AG04450 (cell line): ENCODE results near the gene GNB1L. TPM values are rescaled to one million over a fixed set of nuclear protein-coding genes. Genes with fewer than 3 reads are reported as not detected.
"Not testable (repeated sequence)": the region's sequence is repeated elsewhere in the genome, so short reads cannot be mapped to it uniquely, and the experiment has no call there.

Experiments
- CTCF ChIA-PET: fragments of 300-600, 350-600 bp; formaldehyde crosslinking; extraction: SDS; loops from one replicate; lab custom pipeline; 2022; ENCODE audit warnings: antibody characterized with exemption, inconsistent platforms; lab: Charles Lee
- POLR2A ChIA-PET: fragments of 350-600 bp; formaldehyde crosslinking; extraction: SDS; loops from one replicate; lab custom pipeline; 2021; ENCODE audit warnings: antibody characterized with exemption, inconsistent platforms; lab: Yijun Ruan, JAX
- DNase-seq: peaks from one replicate; pipeline ENCODE4 v3.0.0-alpha.2; 2011; ENCODE audit warnings: low read depth, low spot score
- H3K27ac ChIP-seq: one replicate; pipeline ENCODE4 v1.5.1; 2012; ENCODE audit warnings: low read depth, low read length, control low read depth
- H3K27me3 ChIP-seq: one replicate; pipeline ENCODE4 v1.6.0; 2012; ENCODE audit warnings: low read length; ENCODE audit not compliant: control insufficient read depth, insufficient read depth
- H3K4me3 ChIP-seq: 2 replicates; pipeline ENCODE4 v1.5.1; 2011; ENCODE audit warnings: mild to moderate bottlenecking, low read depth, low read length, control low read depth
- H3K9me3 ChIP-seq: 2 replicates; pipeline ENCODE4 v1.5.1; 2012; ENCODE audit warnings: low read length; ENCODE audit not compliant: control insufficient read depth, insufficient read depth
- polyA plus RNA-seq: library from polyadenylated mRNA; depleted of rRNA; stranded (reverse); fragments of >200 nt; gene quantifications from 2 replicates; pipeline ENCODE4 v1.2.3, GENCODE V29; 2011
- TF ChIP-seq, protein P1 (sequence below): IDR thresholded peaks from 2 replicates; pipeline ENCODE4 v1.5.1; 2011; ENCODE audit warnings: low read depth, low read length, control low read depth, inconsistent platforms

The GNB1L gene
- polyA plus RNA-seq, 1 experiment = 1.3 TPM

DNA sequence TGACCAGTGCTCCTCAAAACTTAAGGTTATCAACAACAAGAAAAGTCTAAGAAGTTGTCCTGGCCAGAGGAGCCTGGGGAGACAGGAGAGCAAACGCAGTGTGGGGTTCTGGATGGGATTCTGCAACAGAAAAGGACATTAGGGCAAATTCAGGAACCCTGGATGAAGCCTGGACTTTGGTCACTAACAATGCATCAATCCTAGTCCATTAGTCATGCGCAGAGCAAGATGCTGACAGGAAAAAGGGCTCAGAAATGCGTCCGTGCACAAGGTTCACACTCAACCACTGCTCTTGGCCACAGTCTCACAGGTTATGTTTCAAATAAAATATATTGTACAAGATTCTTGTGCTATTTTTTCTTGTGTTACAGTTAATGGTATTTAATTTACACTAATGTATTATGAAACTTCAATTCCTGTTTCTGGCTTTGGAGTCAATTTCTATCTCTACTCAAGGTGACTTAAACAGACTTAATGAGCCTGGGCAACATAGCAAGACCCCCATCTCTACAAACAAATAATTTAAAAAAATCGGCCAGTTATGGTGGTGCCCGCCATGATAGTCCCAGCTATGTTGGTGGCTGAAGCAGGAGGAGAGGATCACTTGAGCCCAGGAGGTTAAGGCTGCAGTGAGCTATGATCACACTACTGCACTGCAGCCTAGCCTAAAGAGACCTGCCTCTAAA is 13.6 kb downstream of the GNB1L start:
- POLR2A ChIA-PET = interaction anchor here (0.6 to 0.8 kb wide), 2 partner anchors 9 to 119 kb away, joined by 3 to 4 read pairs; no protein-coding TSS in a partner anchor
- no peak overlapping the region for H3K27ac ChIP-seq
- H3K4me3 ChIP-seq = no peak overlapping the region
- no peaks in the 10 kb centered on the region for H3K27me3 ChIP-seq
- CTCF ChIA-PET = no interaction called here
- TF ChIP-seq, protein P1, sequence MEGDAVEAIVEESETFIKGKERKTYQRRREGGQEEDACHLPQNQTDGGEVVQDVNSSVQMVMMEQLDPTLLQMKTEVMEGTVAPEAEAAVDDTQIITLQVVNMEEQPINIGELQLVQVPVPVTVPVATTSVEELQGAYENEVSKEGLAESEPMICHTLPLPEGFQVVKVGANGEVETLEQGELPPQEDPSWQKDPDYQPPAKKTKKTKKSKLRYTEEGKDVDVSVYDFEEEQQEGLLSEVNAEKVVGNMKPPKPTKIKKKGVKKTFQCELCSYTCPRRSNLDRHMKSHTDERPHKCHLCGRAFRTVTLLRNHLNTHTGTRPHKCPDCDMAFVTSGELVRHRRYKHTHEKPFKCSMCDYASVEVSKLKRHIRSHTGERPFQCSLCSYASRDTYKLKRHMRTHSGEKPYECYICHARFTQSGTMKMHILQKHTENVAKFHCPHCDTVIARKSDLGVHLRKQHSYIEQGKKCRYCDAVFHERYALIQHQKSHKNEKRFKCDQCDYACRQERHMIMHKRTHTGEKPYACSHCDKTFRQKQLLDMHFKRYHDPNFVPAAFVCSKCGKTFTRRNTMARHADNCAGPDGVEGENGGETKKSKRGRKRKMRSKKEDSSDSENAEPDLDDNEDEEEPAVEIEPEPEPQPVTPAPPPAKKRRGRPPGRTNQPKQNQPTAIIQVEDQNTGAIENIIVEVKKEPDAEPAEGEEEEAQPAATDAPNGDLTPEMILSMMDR = no peak
- no peaks in the 10 kb centered on the region for H3K9me3 ChIP-seq
- no peak for DNase-seq

DNA sequence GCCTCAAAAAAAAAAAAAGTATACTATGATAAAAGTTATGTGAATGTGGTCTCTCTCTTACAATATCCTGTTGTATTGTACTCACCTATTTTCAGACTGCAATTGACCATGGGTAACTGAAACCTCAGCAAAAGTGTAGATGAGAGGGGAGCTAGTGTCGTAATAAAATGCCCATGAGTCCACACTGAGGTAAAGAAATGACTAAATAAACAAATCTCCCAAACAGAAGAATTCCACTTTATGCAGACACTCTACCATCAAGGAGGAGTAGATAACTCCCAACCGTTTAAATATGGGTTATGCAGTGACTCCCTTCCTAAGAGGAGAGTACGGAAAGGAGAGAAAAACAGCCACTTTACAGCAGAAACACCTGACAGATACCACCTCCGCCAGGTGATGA is 14.6 kb downstream of the GNB1L start:
- DNase-seq = no peak
- TF ChIP-seq, protein P1 = no peak
- no peak overlapping the region for H3K4me3 ChIP-seq
- ChIA-PET POLR2A (interaction anchor here (0.7 kb wide), 1 partner anchor 131 kb away, joined by 5 read pairs; no protein-coding TSS in a partner anchor), CTCF (no interaction called here)
- H3K27me3 ChIP-seq = no peaks in the 10 kb centered on the region
- H3K9me3 ChIP-seq = no peaks in the 10 kb centered on the region
- H3K27ac ChIP-seq = no peak overlapping the region

DNA sequence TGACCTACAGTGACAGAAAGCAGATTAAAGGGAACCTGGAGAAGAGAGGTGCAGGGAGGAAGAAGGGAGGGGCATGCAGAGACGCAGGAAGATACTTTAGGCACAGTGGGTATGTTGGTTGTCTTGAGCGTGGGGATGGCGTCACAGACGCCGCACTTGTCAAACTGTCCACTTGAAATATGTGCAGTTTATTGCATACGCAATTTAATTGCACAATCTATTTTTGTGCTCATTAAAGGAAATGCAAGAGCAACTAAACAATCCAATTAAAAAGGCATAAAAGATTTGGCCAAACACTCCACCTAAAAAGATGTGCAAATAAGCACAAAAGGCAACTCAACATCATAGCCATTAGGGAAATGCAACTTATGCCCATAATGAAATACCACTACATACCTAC is 16.8 kb downstream of the GNB1L start:
- TF ChIP-seq, protein P1 = no peak
- Histone ChIP-seq H3K27me3 (no peaks in the 10 kb centered on the region), H3K9me3 (no peaks in the 10 kb centered on the region), H3K4me3 (no peak overlapping the region), H3K27ac (no peak overlapping the region)
- ChIA-PET POLR2A (no interaction called here), CTCF (interaction anchor here (1.2 kb wide), 1 partner anchor 110 kb away, joined by 3 read pairs; no protein-coding TSS in a partner anchor)
- DNase-seq = no peak

DNA sequence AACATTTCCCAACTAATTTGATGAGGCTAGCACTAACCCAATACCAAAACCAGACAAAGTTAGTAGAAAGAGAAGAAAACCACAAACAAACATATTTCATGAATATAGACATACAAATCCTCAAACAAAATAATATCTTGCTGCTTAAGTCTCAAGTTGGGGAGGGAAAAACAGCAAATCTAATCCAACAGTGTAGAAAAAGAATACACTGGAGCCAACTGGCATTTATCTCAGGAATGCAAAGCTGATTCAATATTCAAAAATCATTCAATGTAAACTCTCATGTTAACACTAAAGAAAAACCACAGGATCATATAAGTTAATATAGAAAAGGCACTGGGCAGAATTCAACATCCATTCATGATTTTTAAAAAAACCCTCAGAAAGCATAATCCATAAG is 18.2 kb downstream of the GNB1L start:
- H3K27ac ChIP-seq = no peak overlapping the region

DNA sequence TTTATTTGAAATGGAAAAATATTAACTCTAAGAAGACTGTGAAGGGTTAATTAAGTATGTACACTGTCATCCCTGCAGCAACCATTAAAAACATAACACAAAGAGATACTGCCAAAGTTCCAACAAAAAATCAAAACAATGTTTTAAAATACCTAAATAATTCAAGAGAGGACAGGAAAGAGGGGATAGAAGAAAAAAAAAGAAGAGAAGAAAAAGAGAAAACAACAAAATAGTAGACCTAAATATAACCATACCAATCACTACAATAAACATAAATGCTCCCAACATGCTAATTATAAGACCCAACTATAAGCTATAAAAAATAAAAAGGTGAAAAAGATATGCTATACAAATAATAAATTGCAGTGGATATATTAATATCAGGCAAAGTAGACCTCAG is 20.1 kb downstream of the GNB1L start:
- H3K27me3 ChIP-seq = no peaks in the 10 kb centered on the region
- no peaks in the 10 kb centered on the region for H3K9me3 ChIP-seq
- TF ChIP-seq, protein P1 = no peak
- POLR2A ChIA-PET = no interaction called here
- H3K4me3 ChIP-seq = no peak overlapping the region
- H3K27ac ChIP-seq = no peak overlapping the region
- DNase-seq = no peak
- CTCF ChIA-PET = no interaction called here

More for the DNA sequence above, 18.2 kb downstream of the GNB1L start:
- TF ChIP-seq, protein P1 = no peak
- ChIA-PET CTCF (interaction anchor here (1.2 kb wide), 1 partner anchor 111 kb away, joined by 3 read pairs; no protein-coding TSS in a partner anchor), POLR2A (no interaction called here)
- Histone ChIP-seq H3K9me3 (no peaks in the 10 kb centered on the region), H3K4me3 (no peak overlapping the region), H3K27me3 (no peaks in the 10 kb centered on the region)
- DNase-seq = no peak

DNA sequence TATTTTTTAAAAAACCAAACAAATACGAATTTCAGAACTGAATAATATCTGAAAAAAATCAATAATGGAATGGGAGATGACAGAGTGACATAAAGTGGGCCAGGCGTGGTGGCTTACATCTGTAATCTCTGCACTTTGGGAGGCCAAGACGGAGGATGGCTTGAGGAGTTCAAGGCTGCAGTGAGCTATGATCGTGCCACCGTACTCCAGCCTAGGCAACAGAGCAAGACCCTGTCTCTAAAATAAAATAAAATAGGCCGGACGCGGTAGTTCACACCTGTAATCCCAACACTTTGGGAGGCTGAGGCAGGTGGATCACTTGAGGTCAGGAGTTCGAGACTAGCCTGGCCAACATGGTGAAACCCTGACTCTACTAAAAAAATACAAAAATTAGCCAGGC is 21.3 kb downstream of the GNB1L start:
- CTCF ChIA-PET, H3K27ac ChIP-seq: not testable (repeated sequence)

More for the DNA sequence above, 21.3 kb downstream of the GNB1L start:
- DNase-seq, H3K4me3 ChIP-seq, H3K27me3 ChIP-seq, H3K9me3 ChIP-seq: not testable (repeated sequence)
- POLR2A ChIA-PET = interaction anchor here (1.5 kb wide), 1 partner anchor 8 kb away, joined by 3 read pairs; no protein-coding TSS in a partner anchor
